HUES64 (cell line): Measurements from ENCODE around the gene MACROD2.

Experiments
- H3K27ac ChIP-seq: 2 replicates; pipeline ENCODE4 v1.7.0; 2013; ENCODE audit warnings: low read depth, low read length, inconsistent platforms
- H3K27me3 ChIP-seq: 2 replicates; pipeline ENCODE4 v1.6.1; 2013; ENCODE audit warnings: mild to moderate bottlenecking, low read length; ENCODE audit not compliant: insufficient read depth
- H3K36me3 ChIP-seq: 2 replicates; pipeline ENCODE4 v1.6.1; 2013; ENCODE audit warnings: mild to moderate bottlenecking, low read length; ENCODE audit not compliant: insufficient read depth
- H3K4me1 ChIP-seq: 2 replicates; pipeline ENCODE4 v1.6.1; 2013; ENCODE audit warnings: mild to moderate bottlenecking, low read length, moderate library complexity; ENCODE audit not compliant: insufficient read depth
- H3K4me3 ChIP-seq: 2 replicates; pipeline ENCODE4 v1.5.1; 2013; ENCODE audit warnings: mild to moderate bottlenecking, low read length, moderate library complexity
- H3K9ac ChIP-seq: 2 replicates; pipeline ENCODE4 v1.6.1; 2013; ENCODE audit warnings: mild to moderate bottlenecking, low read depth, low read length
- H3K9me3 ChIP-seq: 2 replicates; pipeline ENCODE4 v1.6.1; 2013; ENCODE audit warnings: low read depth, low read length; ENCODE audit not compliant: insufficient read depth
- WGBS: fragments of 150-250, 120-280 bp; methylation state at CpG from one replicate; pipeline ENCODE4 v1.1.7; 2013; ENCODE audit warnings: missing lambda C conversion rate; 5-methylcytosine and 5-hydroxymethylcytosine counted together

The MACROD2 gene

DNA sequence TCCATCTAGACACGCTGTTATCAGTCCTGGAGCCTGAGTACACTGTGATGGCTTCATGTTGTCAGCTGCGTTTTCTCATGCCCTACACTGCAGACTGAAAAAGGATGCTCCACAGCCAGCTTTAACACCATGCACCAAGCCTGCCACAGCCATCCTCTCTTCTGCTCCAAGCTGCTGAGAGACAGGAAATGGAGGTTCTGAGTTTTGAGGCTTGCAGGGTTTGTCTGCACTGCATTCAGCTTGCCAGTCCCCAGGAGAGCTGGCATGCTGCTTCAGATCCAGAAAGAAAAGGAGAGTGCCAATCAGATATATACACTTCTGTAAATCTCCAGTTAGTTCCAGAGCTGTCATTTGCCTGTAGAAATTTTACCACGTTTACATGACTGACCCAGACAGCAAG lies 892.8 kb downstream of the MACROD2 start:
- no peaks in the 10 kb centered on the region for H3K4me1 ChIP-seq
- no peak overlapping the region for H3K27ac ChIP-seq
- H3K9me3 ChIP-seq = no peaks in the 10 kb centered on the region
- H3K4me3 ChIP-seq = no peak overlapping the region
- H3K27me3 ChIP-seq = no peaks in the 10 kb centered on the region
- H3K36me3 ChIP-seq = no peaks in the 10 kb centered on the region
- H3K9ac ChIP-seq = no peak overlapping the region
- 89% methylated on average over 3 of the region's 3 CpGs for WGBS

DNA sequence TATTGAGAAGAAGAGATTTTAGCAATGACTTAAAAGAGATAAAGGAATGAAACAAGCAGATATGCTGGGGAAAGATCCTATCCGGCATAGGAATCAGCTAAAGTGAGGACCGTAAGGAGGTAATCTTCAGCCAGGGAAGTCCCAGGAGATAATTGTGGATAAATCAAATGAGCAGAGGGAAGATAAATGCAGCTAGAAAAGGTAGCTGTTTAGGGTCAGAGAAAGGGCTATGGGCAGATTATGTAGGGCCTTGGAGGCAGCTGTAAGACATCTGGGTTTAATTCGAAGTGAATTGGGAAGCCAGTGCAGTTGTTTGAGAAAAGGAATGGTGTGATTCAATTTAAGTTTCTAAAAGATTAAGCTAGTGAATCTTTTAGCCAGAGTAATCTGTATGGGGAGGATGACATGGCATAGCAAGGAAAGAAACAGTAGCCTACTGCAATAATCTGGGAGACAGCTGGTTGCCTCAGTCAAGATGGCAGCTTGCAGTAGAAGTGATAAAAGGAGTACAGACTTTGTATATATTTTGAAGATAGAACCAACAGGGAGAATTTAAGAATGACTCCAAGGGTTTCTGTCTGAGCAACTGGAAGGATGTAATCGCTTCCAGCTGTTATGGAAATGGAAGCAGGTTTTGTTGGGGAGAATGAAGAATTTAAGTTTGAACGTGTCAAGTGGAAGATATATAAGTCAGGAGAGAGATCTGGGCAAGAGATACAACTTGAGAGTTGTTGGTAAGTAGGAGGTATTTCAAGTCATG lies 894.4 kb downstream of the MACROD2 start:
- Histone ChIP-seq H3K9ac (no peak overlapping the region), H3K4me3 (no peak overlapping the region), H3K27ac (no peak overlapping the region), H3K36me3 (no peaks in the 10 kb centered on the region), H3K27me3 (no peaks in the 10 kb centered on the region), H3K9me3 (no peaks in the 10 kb centered on the region), H3K4me1 (no peaks in the 10 kb centered on the region)
- 92% methylated on average over 5 of the region's 5 CpGs for WGBS

DNA sequence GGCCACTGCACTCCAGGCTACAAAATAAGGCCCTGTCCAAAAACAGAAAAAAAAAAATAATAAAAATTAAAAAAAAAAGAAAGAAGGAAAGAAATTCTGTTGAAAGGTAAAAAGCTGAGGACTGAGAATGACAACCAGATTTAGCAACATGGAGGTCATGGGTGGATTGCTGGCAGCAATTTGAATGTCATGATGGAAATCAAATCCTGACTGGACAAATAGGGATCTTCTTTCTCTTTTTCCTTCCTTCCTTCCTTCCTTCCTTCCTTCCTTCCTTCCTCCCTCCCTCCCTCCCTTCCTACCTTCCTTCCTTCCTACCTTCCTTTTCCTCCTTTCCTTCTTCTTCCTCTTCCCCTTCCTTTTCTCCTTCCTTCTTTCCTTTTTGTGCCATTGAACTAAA lies 895.4 kb downstream of the MACROD2 start:
- Histone ChIP-seq H3K9me3 (no peaks in the 10 kb centered on the region), H3K9ac (no peak overlapping the region), H3K36me3 (no peaks in the 10 kb centered on the region), H3K27ac (no peak overlapping the region), H3K4me3 (no peak overlapping the region), H3K27me3 (no peaks in the 10 kb centered on the region), H3K4me1 (no peaks in the 10 kb centered on the region)

DNA sequence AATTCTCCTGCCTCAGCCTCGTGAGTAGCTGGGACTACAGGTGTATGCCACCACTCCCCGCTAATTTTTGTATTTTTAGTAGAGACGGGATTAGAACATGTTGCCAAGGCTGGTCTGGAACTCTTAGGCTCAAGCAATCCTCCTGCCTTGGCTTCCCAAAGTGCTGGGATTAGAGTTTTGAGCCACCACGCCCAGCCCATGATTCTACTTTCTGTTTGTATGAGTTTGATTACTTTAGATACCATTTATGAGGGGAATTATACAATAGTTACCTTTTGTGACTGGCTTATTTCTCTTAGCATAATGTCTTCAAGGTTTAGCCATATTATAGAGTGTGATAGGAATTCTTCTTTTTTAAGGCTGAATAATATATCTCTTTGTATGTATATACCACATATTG lies 897.5 kb downstream of the MACROD2 start:
- Histone ChIP-seq H3K9me3 (no peaks in the 10 kb centered on the region), H3K27ac (no peak overlapping the region), H3K4me1 (no peaks in the 10 kb centered on the region), H3K9ac (no peak overlapping the region), H3K4me3 (no peak overlapping the region), H3K36me3 (no peaks in the 10 kb centered on the region), H3K27me3 (no peaks in the 10 kb centered on the region)
- WGBS = 97% methylated on average over 3 of the region's 4 CpGs

DNA sequence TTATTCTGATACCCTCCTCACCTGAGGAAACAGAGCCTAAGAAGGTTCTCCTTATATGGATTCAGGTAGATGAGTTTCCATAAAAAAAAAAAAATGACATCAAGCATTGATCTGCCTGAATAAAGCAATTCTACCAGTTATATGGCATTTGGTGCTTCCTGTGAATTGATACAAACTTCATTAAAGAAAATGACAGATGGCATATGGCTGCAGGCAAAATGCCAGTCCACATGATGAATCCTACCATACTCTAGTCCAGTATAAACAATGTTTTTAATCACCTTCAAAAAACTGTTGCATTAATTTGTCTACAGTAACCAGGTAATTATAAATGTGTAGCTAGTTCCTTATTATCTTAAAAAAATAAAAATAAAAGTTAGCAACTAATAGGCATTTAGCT lies 901.3 kb downstream of the MACROD2 start:
- Histone ChIP-seq H3K27ac (no peak overlapping the region), H3K9ac (no peak overlapping the region), H3K27me3 (no peaks in the 10 kb centered on the region), H3K4me3 (no peak overlapping the region), H3K9me3 (no peaks in the 10 kb centered on the region), H3K4me1 (no peaks in the 10 kb centered on the region), H3K36me3 (no peaks in the 10 kb centered on the region)

DNA sequence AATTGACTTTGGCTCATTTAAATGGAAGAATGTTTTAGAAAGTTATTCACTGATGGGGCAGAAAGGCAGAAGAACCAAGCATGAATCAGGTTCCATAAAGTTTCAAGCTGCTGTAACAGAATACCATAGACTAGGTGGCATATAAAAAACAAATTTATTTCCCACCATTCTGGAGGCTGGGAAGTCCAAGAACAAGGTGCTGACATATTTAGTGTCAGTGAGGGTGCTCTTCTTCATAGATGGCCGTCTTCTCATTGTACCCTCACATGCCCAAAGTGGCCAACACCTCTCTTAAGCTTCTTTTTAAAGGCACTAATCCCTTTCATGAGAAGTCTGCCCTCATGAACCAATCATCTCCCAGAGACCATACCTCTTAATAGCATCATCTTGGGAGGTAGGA lies 902.3 kb downstream of the MACROD2 start:
- no peak overlapping the region for H3K4me3 ChIP-seq
- H3K27ac ChIP-seq = no peak overlapping the region
- no peaks in the 10 kb centered on the region for H3K27me3 ChIP-seq
- H3K4me1 ChIP-seq = no peaks in the 10 kb centered on the region
- no peak overlapping the region for H3K9ac ChIP-seq
- 87% methylated on average over 1 of the region's 1 CpG for WGBS
- no peaks in the 10 kb centered on the region for H3K9me3 ChIP-seq
- H3K36me3 ChIP-seq = no peaks in the 10 kb centered on the region

DNA sequence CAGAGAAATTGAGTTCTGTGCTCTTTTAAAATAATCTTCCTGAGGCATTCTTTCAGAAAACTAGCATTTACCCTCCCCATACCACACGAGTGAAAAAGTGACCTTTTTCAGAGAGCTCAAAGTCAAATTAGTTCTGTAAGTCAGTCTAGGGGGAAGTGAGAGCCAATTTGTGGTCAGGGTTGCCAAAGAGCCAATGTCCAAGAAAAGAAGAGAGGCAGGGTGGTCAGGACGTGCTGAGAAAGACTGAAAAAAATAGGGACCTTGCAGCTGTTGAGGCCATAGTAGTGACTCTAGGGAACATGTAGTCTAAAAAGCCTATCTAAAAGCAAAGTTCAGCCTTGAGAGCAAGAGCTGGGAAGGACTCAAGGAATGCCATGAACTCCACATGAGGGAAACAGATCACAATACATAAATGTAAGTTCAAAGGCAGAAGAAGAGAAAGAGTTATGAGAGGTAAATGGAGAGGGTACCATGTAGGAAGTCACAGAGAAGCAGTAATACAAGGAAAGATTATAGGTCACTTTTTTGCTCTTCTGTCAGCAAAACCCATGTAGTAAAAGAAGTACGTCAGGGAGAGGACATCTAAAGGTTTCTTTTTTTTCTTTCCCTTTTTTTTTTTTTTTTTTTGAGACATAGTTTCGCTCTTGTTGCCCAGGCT lies 907.2 kb downstream of the MACROD2 start:
- Histone ChIP-seq H3K36me3 (no peaks in the 10 kb centered on the region), H3K9ac (no peak overlapping the region), H3K27ac (no peak overlapping the region), H3K4me3 (no peak overlapping the region), H3K4me1 (no peaks in the 10 kb centered on the region; the same call in 1 of the 2 replicates), H3K9me3 (no peaks in the 10 kb centered on the region), H3K27me3 (no peaks in the 10 kb centered on the region)
- 94% methylated on average over 4 of the region's 4 CpGs for WGBS

DNA sequence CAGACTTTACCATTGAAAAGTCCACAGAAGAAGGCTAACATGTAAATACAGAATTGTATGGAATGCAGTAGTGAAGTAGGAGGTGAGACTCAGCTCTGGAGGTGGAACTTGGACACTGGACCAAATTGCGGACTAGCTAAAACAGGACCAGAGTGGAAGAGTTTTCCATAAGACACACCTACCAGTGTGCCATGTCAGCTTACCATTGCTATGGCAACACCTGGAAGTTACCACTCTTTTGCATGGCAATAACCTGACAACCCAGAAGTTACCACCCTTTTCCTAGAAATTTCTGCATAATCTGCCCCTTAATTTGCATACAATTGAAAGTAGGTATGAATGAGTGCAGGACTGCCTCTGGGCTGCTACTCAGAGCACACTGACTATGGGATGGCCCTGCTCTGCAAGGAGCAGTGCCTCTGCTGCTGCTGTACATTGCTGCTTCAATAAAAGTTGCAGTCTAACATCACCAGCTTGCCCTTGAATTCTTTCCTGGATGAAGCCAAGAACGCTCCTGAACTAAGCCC lies 911.7 kb downstream of the MACROD2 start:
- Histone ChIP-seq H3K4me1 (no peaks in the 10 kb centered on the region; the same call in 1 of the 2 replicates), H3K27me3 (no peaks in the 10 kb centered on the region), H3K36me3 (no peaks in the 10 kb centered on the region), H3K4me3 (no peak overlapping the region), H3K9ac (no peak overlapping the region), H3K9me3 (no peaks in the 10 kb centered on the region), H3K27ac (no peak overlapping the region)
- WGBS = 81% methylated on average over 2 of the region's 2 CpGs

DNA sequence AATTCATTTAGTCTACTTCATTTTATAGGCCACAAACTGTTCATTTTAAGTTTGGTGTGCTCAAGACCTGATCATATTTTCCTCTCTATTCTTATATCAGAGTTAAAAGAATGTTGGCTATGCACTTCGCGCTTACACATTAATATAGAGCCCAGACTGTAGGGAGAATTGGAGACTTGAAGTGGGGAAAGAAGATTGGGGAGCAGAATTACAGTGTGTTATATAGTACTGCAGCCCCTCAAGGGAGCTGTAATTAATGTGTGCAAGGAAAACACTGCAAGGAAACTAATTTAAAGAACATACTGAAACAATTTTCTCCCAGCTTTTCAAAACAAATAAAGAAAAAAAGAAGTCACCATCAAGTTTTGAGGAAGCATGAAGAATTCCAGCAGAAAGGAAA lies 914.8 kb downstream of the MACROD2 start:
- H3K36me3 ChIP-seq = no peaks in the 10 kb centered on the region
- no peak overlapping the region for H3K27ac ChIP-seq
- H3K4me1 ChIP-seq = no peaks in the 10 kb centered on the region; the same call in 1 of the 2 replicates
- H3K9ac ChIP-seq = no peak overlapping the region
- no peak overlapping the region for H3K4me3 ChIP-seq
- WGBS = 95% methylated on average over 2 of the region's 2 CpGs
- no peaks in the 10 kb centered on the region for H3K9me3 ChIP-seq
- no peaks in the 10 kb centered on the region for H3K27me3 ChIP-seq

DNA sequence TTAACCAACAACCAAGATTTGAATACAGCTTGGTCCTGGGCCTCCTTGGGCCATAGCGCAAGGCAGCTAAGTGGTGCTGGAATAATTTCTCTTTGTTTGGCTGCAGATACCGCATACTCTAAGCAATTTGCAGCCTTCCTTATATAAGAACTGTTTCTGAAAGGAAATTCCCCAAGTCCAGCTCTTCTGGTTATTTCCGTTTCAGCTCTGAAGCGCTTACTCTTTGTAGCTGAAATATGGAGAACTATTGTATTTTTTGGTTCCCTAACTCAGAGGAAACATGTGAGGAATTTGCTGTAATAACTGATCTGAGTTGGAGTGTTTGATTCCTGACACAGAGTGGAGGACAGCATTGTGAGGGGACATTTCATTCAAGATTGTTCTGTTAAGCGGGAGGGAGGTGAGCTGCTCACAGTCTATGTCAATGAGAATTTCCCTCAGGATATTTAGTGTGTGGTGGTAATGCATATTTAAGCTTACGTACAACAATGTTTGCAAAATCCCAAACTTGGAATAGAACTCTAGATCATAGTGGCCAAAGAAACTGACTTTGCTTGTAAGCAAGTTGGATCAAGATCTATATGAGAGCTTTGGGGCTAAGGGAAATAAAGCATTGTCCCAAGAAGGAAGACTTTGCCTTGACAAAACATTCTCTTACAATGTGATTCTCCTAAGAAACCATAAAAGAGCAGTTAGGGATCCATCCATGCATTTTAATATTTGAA lies 918.7 kb downstream of the MACROD2 start:
- Histone ChIP-seq H3K9ac (no peak overlapping the region), H3K27me3 (no peaks in the 10 kb centered on the region), H3K27ac (no peak overlapping the region), H3K9me3 (no peaks in the 10 kb centered on the region), H3K4me3 (no peak overlapping the region), H3K36me3 (no peaks in the 10 kb centered on the region), H3K4me1 (peaks cover 6% of the 10 kb centered on the region)
- 97% methylated on average over 6 of the region's 6 CpGs for WGBS

DNA sequence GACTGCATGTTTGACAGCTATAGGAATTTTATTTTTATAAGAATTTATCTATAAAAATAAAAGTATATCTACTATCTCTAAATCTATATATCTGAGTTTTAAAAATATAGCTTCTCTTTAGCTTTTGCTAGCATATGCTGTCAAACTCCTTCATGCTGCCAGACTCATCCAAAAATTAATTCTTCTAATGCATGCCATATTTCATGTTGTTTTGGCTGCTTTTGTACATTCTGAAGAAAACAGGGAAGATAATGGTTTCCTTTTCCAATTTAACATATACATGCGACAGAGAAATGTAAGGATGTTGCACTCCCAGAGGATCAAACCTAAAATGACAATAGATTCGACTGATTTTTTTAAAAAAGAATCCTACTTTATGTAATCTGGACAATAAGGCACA lies 919.3 kb downstream of the MACROD2 start:
- H3K4me1 ChIP-seq = peaks cover 12% of the 10 kb centered on the region
- H3K36me3 ChIP-seq = no peaks in the 10 kb centered on the region
- no peaks in the 10 kb centered on the region for H3K27me3 ChIP-seq
- no peak overlapping the region for H3K9ac ChIP-seq
- 100% methylated on average over 1 of the region's 2 CpGs for WGBS
- no peak overlapping the region for H3K4me3 ChIP-seq
- H3K9me3 ChIP-seq = no peaks in the 10 kb centered on the region
- no peak overlapping the region for H3K27ac ChIP-seq
